HepG2 (cell line): ENCODE measurements around the gene DUSP22. TPM values are rescaled to one million over a fixed set of nuclear protein-coding genes. Genes with fewer than 3 reads are reported as not detected.

ENCODE experiments used
- ATAC-seq: fragments of 200-7000 bp; cut with Tn5 transposase; 3 replicates; pipeline ENCODE4 v1.9.1; 2020; ENCODE audit warnings: mild to moderate bottlenecking, moderate library complexity
- BruUV-seq: library from RNA; stranded (reverse); fragments of 400-500 nt; replicated peaks from 2 replicates; lab custom pipeline; 2021; lab: Mats Ljungman, UMichigan
- CTCF ChIA-PET: fragments of 300-600 bp; formaldehyde crosslinking; extraction: SDS; loops from one replicate; lab custom pipeline; 2021; ENCODE audit warnings: low total read pairs, inconsistent platforms, low intra/inter-chr PET ratio; lab: Yijun Ruan, JAX
- POLR2A ChIA-PET: fragments of 350-600 bp; sonication (Branson Sonifier 250); formaldehyde crosslinking; loops from one replicate; lab custom pipeline; 2020; ENCODE audit warnings: antibody characterized with exemption, inconsistent platforms; lab: Yijun Ruan, JAX
- DNase-seq: peaks from one replicate; pipeline ENCODE4 v3.0.0-alpha.2; 2015; ENCODE audit warnings: low spot score
- FAIRE-seq: peaks from 3 replicates; lab custom pipeline; 2011; peaks lifted over from hg19 to GRCh38; lab: Jason Lieb, UNC
- H2AFZ ChIP-seq: one replicate; pipeline ENCODE4 v1.6.1; 2011; ENCODE audit warnings: low read length, inconsistent platforms
- H3K27ac ChIP-seq: fragments of 300-600 bp; 3 replicates; pipeline ENCODE4 v1.8.0; 2011; ENCODE audit warnings: mixed run types, mild to moderate bottlenecking, mixed read lengths, low read length, inconsistent platforms; ENCODE audit not compliant: insufficient read depth; ENCODE audit errors: extremely low read length
- H3K27me3 ChIP-seq, 2 experiments: fragments of 200-600 bp in 1 of 2; 2 replicates in 1 of 2; 3 replicates in 1 of 2; pipeline versions ENCODE4 v1.6.0 to v1.8.0; 2011; ENCODE audit warnings: low read length in 2 of 2, mild to moderate bottlenecking in 2 of 2, moderate library complexity in 2 of 2, inconsistent platforms in 1 of 2; ENCODE audit not compliant: insufficient read depth in 2 of 2, control insufficient read depth in 1 of 2
- H3K36me3 ChIP-seq, 2 experiments: fragments of 200-600 bp in 1 of 2; replicated peaks in 1 of 2; 2 replicates in 1 of 2; 3 replicates in 1 of 2; pipeline versions ENCODE4 v1.5.1 to v1.8.0; 2011; ENCODE audit warnings: low read length in 2 of 2, inconsistent platforms in 1 of 2; ENCODE audit not compliant: insufficient read depth in 2 of 2, control insufficient read depth in 1 of 2
- H3K4me1 ChIP-seq: 2 replicates; pipeline ENCODE4 v1.5.1; 2012; ENCODE audit warnings: low read length, inconsistent platforms; ENCODE audit not compliant: insufficient read depth
- H3K4me2 ChIP-seq: 2 replicates; pipeline ENCODE4 v1.6.0; 2011; ENCODE audit warnings: low read depth, low read length, inconsistent platforms
- H3K4me3 ChIP-seq, 3 experiments: fragments of 200-600 bp in 1 of 3; sonication (generic), shearing (Covaris generic) in 1 of 3; replicated peaks in 1 of 3; 2 replicates each; pipeline ENCODE4 v1.5.1; 2011 to 2016; ENCODE audit warnings: low read length in 3 of 3, inconsistent platforms in 2 of 3, low read depth in 2 of 3, mild to moderate bottlenecking in 2 of 3, control low read depth in 1 of 3, mixed read lengths in 1 of 3; ENCODE audit not compliant: insufficient read depth in 1 of 3
- H3K79me2 ChIP-seq: one replicate; pipeline ENCODE4 v1.6.1; 2011; ENCODE audit warnings: low read length, inconsistent platforms; ENCODE audit not compliant: insufficient read depth
- H3K9ac ChIP-seq: 2 replicates; pipeline ENCODE4 v1.6.0; 2011; ENCODE audit warnings: mild to moderate bottlenecking, low read depth, low read length, inconsistent platforms; ENCODE audit not compliant: insufficient read depth
- H3K9me3 ChIP-seq: 2 replicates; pipeline ENCODE4 v1.5.1; 2012; ENCODE audit warnings: mild to moderate bottlenecking, low read length
- H4K20me1 ChIP-seq: 2 replicates; pipeline ENCODE4 v1.6.0; 2011; ENCODE audit warnings: inconsistent platforms, mild to moderate bottlenecking, low read length, moderate library complexity; ENCODE audit not compliant: insufficient read depth
- HOMEZ ChIP-seq: IDR thresholded peaks from 2 replicates; pipeline ENCODE4 v1.6.1; 2016; ENCODE audit warnings: low read depth
- PAWR ChIP-seq: sonication (generic); formaldehyde crosslinking; IDR thresholded peaks from 2 replicates; pipeline ENCODE4 v1.4.0; 2020; ENCODE audit warnings: missing genetic modification reagents, mild to moderate bottlenecking, borderline replicate concordance
- RBAK ChIP-seq: sonication (generic); formaldehyde crosslinking; IDR thresholded peaks from 2 replicates; pipeline ENCODE4 v1.5.1; 2020; ENCODE audit warnings: mild to moderate bottlenecking, missing genetic modification reagents
- ZNF335 ChIP-seq: sonication (generic); formaldehyde crosslinking; IDR thresholded peaks from 2 replicates; pipeline ENCODE4 v1.4.0; 2020; ENCODE audit warnings: missing genetic modification reagents
- ZNF44 ChIP-seq: sonication (generic); formaldehyde crosslinking; IDR thresholded peaks from 2 replicates; pipeline ENCODE4 v1.5.1; 2020; ENCODE audit warnings: mild to moderate bottlenecking, missing genetic modification reagents
- ZNF639 ChIP-seq: conservative IDR thresholded peaks from 2 replicates; pipeline ENCODE4 v1.6.1; 2018; ENCODE audit warnings: missing genetic modification reagents
- WGBS: methylation state at CpG from one replicate; pipeline ENCODE4 v1.1.6; 2017; ENCODE audit warnings: low lambda C conversion rate; 5-methylcytosine and 5-hydroxymethylcytosine counted together
- in situ Hi-C: cut with HindIII; loops from 2 replicates; pipeline ENCODE4 v1.10.0; 2017; ENCODE audit warnings: low pct_unique_long_range_greater_than_20kb; ENCODE audit not compliant: extremely low pct_ligation_motif_present
- intact Hi-C: fragments of 100-400 bp; cut with micrococcal nuclease; formaldehyde crosslinking; loops from one replicate; pipeline ENCODE4 v1.10.0; 2022; ENCODE audit not compliant: unreplicated experiment
- polyA plus RNA-seq, 8 experiments: library from polyadenylated mRNA; depleted of rRNA in 3 of 8; stranded (reverse) in 7 of 8; unstranded in 1 of 8; fragments of >200 nt; fragmentation: Illumina TruSeq in 4 of 8; extraction: Trizol in 4 of 8; gene quantifications; 2 replicates each; pipeline versions ENCODE4 v1.2.1 to v1.2.3, GENCODE V29; 2011 to 2016; ENCODE audit warnings: low read depth in 4 of 8, missing spikeins in 1 of 8, mixed read lengths in 1 of 8; ENCODE audit not compliant: insufficient read depth in 1 of 8
- total RNA-seq, 5 experiments: library from RNA; depleted of rRNA; stranded (reverse); fragments of >200 nt; fragmentation: Illumina TruSeq; extraction: Trizol; gene quantifications; 2 replicates each; pipeline ENCODE4 v1.2.3, GENCODE V29; 2016; ENCODE audit warnings: low read depth in 1 of 5

The DUSP22 gene
- total and polyA plus RNA-seq, 2 of the 13 experiments (the other 11 are each of a cell fraction or from before 2014, with no cell fraction given), result 20.2 to 32.8 TPM

- ATAC-seq (no peak), FAIRE-seq (no peak), DNase-seq (no peak)
- ChIA-PET CTCF (no interaction called here), POLR2A (no interaction called here)
- peaks cover 16% of the 10 kb centered on the region for H3K4me1 ChIP-seq
- H2AFZ ChIP-seq, result no peak overlapping the region
- H3K27me3 ChIP-seq, result peaks cover 0 to 14% of the 10 kb centered on the region in 2 experiments; a peak in 4 of 5 replicates
- intact Hi-C loops (no loop called here), in situ Hi-C loops (no loop called here)
- H3K4me2 ChIP-seq, result no peak overlapping the region
- no peak overlapping the region for H3K9ac ChIP-seq
- H3K79me2 ChIP-seq, result no peaks in the 10 kb centered on the region
- no peak overlapping the region for H3K27ac ChIP-seq
- no TSS peak for BruUV-seq
- 40% methylated on average over 8 of the region's 8 CpGs for WGBS
- no peaks in the 10 kb centered on the region for H3K9me3 ChIP-seq
- H4K20me1 ChIP-seq, result no peaks in the 10 kb centered on the region
- H3K4me3 ChIP-seq, result no peak overlapping the region
- H3K36me3 ChIP-seq, result no peaks in the 10 kb centered on the region
- TF ChIP-seq PAWR (CRISPR knock-in tag) (0 out of 2 replicates have a peak, but pooled peaks have one; percentile 27), HOMEZ (CRISPR knock-in tag) (no peak)
Observed at GRCh38 chr6:358847-359246, 66.6 kb downstream of the DUSP22 start.

GRCh38 chr6:359261-360035 lies 67.2 kb downstream of the DUSP22 start:
- 41% methylated on average over 20 of the region's 20 CpGs for WGBS
- DNase-seq, result no peak
- ChIA-PET POLR2A (interaction anchor here (1.8 kb wide), 1 partner anchor 139 kb away, joined by 4 read pairs; no protein-coding TSS in a partner anchor), CTCF (no interaction called here)
- ATAC-seq, result no peak
- Histone ChIP-seq H3K9me3 (no peaks in the 10 kb centered on the region), H3K4me3 (no peak overlapping the region), H3K4me1 (peaks cover 16% of the 10 kb centered on the region), H3K27ac (no peak overlapping the region), H3K9ac (no peak overlapping the region), H3K79me2 (no peaks in the 10 kb centered on the region), H3K4me2 (no peak overlapping the region), H4K20me1 (no peaks in the 10 kb centered on the region), H3K36me3 (no peaks in the 10 kb centered on the region), H2AFZ (no peak overlapping the region), H3K27me3 (peaks cover 0 to 20% of the 10 kb centered on the region in 2 experiments; a peak in 4 of 5 replicates)
- FAIRE-seq, result no peak
- no TSS peak for BruUV-seq
- in situ Hi-C loops (no loop called here), intact Hi-C loops (no loop called here)
- TF ChIP-seq ZNF639 (CRISPR knock-in tag) (no peak), RBAK (no peak), ZNF335 (CRISPR knock-in tag) (no peak), ZNF44 (CRISPR knock-in tag) (no peak)
